HT1080 (cell line): Measurements from ENCODE around the gene PAPOLA. TPM values are rescaled to one million over a fixed set of nuclear protein-coding genes. Genes with fewer than 3 reads are reported as not detected.

Experiments used
- DNase-seq: peaks from one replicate; pipeline ENCODE4 v3.0.0-alpha.2; 2015; ENCODE audit warnings: low read depth
- total RNA-seq: library from RNA; depleted of rRNA; stranded (reverse); fragments of >200 nt; shearing (Covaris generic); gene quantifications from 2 replicates; pipeline ENCODE4 v1.2.3, GENCODE V29; 2014

The PAPOLA gene
- total RNA-seq, 1 experiment from 2014 or later: 104 TPM

DNA sequence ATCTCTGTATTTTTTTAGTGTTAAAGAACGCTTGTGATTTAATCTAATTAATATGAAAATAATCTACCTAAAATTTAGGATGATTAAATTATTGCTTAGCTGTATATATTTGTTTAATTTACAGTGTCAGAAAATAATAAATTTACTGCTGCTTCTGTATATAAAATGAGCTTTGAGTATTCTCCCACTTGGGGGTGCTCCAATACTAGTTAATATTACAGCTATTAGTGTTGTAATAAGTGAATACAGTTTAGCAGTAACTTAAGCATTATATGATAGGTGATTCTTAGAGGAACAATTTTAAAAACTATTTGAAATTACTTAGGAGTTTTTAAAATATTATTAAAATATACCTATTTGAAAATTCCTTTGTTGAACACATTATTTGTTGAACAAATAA is 62.2 kb downstream of the PAPOLA start:
- no peak for DNase-seq

DNA sequence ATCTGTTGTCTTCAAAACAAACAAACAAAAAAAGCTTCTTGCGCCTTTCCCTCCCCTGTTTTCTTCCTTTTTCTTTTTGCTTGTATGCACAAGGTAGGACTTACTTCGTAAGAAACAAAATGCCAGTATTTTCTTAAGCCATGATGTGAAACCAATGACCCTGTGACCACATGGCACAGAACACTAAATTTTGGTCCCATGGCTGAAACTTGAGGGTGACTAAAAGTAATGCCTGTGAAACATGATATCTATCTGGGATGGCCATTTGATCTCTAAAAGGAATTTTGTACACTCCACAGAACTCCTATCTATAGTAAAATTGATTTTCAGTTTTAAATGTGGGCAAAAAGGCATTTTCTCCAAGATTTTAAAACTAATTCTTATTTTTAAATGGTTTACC is 63.6 kb downstream of the PAPOLA start:
- DNase-seq: no peak

DNA sequence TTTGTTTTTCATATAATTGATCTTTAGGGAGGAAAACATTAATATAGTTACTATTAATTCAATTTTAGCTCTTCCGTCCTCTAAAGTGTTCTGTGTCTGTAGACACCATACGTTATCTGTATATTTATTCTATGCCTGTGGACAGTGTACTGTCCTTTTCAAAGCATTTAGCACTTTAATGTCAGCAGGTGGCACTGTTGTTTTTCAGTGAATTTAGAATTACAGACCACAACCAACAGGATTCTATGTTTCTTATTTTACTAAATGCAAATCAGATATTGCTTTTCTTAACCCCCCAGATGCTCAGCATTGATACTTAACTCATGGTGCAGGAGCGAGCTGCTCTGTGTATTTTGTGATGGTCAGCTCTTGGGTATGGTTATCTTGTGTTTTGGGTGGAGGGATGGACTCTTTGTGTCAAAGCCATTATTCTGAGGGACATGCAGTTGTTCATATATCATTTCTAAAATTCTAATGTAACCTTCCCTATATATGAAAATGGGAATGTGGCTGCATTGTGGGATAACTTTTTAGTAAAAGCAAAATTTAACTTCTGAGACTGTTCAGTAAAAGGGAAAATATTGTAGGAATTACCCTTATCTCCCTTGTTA is 65.2 kb downstream of the PAPOLA start:
- DNase-seq: peak; percentile 26

DNA sequence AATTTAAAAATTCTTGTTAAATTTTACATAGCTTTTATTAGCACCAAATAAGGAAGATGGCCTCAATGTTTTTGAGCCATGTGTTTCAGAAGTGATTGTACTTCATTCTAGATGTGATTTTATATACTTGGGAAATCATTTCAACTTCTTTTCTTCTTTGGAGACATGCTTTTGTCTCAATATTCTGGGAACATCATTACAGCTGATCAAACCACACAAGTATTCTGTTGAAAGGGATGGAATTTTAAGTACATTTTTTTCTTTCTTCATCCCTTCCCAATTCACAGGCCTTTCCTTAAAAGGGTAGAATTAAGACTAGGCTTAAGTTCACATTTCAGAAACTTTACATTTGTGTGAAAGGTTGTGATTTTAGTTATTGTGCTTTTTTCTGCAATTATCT is 66.4 kb downstream of the PAPOLA start:
- DNase-seq: no peak

DNA sequence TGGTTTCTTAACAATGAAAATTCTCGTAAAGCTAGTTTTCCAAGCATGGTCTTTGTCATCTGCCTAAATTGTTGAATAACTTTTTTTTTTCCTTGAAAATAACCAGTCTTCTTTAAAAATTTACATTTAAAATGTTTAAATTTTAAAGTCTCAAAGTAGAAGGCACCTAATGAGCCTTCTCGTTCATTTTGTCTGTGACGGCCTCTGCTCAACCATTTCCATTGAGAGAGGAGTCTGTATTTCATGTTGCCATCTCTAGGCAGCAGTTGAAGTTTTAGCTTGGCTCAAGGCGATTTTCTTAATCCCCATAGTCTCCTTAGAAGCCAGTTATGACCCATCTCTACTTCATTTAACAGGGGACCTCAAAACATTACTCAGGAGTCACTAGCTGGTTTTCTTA is 69.1 kb downstream of the PAPOLA start:
- no peak for DNase-seq

DNA sequence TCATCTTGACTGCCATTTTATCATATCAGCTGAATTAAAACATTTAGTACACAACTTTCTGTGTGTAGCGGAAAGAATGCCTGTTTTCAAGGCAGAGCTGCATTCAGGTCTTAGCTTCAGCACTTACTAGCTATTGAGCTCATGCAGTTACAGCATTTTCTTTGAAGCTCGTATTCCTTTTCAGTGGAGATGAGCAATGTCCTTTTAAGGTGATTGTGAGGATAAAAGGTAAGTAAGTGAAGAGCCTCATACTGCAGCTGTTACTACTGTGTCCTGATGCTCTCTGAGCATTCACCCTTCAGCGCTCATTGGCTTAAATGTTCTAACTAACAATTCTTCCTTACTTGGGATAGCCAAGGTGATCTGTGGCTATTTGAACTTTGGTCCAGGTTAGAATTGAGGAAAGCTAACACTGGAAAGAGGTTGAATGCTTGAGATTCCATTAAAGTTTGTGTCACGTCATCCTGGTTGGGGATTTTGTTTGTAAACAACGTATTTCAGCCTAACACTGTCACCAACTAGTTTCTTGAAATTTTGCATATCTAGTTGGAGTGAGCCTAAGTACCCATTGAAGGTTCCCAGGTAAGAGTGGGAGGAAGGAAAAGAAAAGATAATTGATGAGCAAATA is 71.4 kb downstream of the PAPOLA start:
- no peak for DNase-seq

DNA sequence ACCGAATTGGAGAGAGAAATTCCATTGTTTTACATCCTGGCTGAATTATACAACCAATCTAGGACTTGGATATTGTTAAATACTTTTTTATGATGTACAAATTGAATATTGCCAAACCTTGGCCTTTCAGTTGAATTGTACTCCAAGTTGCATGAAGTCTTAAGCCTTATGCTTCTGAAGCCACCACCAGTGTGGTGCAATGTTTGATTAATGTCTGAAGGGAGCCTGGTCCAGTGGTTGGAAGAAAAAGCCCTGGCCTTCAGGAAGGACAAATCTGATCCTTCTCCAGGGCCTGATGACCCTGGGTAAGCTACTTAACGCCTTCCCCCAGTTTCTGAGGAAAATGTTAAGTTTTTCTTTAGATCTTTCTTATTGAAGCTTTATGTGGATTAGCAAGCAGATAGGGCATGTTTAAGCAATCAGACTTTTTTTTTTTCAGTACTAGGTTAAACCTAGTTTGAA is 72.0 kb downstream of the PAPOLA start:
- DNase-seq: no peak

DNA sequence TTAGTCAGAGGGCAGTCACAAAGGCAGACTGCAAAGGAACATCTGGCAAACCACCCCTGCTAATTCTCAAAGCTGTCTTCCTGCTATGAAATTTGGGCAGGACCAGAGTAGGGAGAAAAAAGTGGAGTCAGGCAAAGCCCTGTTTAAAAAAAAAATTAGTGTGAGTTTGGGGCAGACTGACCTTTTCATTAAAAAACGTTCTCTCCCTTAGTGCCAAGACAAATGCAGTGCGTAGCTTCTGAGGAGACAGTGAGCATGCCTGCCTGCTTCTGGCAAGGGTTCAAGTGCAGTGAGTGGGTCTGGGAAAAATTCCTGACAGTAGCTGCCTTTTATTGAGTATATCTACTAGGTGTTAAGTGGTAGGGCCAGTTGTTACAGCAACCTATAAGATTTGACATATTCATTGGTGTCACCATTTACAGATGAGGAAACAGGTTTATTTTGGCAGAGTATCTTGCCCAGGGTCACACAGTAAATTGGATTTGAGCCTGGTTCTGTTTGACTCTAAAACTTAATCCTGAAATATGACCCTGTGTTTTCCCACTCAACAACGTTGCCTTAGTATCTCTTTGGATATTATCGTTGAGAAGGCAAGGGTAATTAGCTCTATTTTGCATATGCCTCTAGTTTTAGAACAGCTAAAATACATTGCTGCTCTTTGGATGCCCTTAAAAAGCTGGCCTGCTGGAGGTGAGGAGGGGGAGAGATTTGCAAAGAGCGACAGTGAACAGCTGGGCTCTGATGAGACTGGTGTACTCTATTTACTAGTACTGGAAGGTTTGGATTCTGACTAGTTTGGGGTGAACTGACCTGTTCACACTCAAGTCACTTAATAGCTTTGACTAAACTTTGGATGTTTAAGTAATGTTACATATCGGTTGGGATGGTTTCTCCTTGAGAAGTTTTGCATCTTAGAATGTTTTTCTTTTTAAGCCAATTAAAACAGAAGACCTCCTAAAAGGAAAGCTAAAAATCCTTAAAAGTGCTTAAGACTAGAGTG is 72.8 kb downstream of the PAPOLA start:
- peak; percentile 29 for DNase-seq

DNA sequence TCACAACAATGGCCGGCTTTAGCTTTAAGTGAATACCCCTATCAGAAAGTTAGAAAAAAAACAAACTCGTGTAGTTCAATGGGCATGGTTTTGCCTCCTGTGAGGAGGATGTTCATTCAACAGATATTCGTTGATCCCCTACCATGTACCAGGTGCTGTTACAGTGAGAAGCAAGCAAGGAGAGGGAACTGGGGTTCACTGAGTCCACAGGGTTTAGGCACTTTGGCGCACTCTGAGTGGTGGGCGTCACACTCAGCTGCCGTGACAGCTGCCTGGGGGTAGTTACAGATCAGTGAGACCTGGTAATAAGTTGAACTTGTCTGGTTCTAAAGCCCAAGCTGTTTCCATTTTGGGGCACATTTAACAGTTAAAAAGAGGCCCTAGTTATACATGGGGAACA is 74.2 kb downstream of the PAPOLA start:
- DNase-seq: no peak

DNA sequence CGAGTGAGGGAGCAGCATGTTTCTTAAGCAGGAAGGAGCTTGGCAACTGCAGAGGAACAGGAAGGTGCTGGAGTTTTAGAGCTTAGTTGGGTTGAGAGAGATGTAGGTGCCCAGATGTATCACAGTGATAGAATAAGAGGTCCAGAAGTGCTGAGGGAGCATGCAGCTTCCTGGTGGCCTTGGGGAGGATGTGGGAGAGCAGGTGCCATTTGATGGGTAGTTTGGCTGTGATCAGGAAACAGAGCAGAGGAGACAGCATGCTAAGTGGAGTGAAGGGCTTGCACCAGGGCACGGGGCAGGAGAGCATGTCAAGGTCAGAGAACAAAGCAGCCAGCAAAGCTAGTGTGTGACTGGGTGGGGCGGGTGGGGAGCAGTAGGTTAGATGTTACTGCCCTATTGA is 74.8 kb downstream of the PAPOLA start:
- no peak for DNase-seq

DNA sequence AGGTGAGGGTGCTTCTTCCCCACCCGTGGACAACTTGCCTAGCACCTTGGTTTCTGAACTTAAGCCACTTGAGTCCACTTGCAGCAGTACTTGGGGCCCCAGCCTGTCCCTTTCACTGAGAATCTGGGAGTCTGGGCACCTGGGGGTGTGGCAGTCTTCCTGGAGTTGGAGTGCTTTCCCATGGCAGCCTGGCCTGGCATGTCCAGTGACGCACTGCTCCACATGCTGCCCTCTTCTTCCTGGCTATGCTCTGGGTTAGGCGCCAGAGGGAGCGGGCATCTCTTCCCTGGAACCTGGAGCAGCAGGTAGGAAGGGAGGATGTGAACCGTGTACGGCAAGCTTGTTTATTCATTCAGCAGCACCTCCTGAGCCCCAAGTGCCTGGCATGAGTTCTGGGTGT is 76.4 kb downstream of the PAPOLA start:
- DNase-seq: no peak

DNA sequence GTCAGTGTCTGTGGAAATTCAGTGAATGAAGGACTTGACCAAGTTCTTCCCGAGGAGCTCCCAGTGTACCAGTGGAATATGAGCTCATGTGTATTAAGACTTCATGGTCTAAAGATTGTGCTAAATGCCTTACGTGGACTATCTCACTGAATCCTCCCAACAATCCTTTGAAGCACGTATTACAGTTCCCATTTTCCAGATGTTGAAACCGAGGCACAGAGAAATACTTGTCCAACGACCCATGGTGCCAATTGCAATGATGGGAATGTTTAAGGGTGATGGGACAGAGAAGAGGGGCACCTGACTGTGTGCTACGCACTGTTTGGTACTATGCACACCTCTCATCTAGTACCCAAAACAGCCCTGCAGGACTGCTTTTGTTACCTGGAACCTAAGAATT is 77.2 kb downstream of the PAPOLA start:
- no peak for DNase-seq

DNA sequence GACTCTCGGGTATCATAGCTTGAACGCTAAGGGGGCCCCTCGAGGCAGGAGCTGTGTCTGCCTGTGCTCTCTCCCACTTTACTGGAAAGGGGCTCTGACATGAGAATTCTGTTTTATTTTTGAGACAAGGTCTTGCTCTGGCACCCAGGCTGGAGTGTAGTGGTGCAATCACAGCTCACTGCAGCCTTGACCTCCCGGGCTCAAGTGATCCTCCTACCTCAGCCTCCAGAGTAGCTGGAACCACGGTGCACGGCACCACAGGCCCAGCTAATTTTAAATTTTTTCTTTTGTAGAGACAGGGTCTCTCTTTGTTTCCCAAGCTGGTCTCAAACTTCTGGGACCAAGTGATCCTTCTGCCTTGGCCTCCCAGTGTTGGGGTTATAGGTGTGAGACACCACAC is 77.7 kb downstream of the PAPOLA start:
- no peak for DNase-seq

DNA sequence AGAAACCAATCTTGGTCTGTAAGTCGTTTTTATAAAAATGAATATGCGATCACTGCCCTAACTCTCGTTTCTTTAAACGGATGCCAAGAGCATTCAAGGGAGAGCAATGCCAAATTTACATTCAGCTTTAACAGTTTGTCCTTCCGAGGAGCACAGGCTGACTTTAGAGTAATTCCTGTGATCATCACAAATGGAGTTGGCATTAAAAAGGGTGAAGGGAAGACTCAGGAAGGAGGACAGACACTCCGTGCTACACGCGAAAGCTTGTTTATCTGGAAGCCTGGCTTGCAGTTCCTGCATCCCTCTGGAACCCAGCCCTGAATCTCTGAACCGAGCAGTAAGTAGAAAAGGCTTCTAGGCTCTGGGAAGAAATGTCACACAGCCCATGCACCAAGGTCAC is 78.4 kb downstream of the PAPOLA start:
- DNase-seq: no peak

DNA sequence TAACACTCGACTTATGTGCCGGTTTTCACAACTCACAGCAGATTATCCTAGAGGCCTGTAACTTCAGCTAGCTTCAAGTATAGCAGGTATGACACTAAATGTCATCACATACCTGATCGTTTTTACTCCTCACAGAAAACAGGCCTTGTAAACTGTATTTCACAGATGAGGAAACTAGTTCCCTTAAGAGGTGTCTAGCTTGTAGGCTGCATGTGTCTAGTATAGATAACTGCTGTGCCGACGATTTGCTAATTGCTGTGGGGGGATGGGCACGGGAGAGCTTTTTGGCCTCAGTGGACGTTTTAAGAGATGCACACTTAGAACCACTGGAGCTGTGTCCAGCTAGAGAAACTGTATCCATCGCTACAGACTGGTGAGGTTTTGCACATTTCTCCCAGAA is 78.8 kb downstream of the PAPOLA start:
- no peak for DNase-seq

DNA sequence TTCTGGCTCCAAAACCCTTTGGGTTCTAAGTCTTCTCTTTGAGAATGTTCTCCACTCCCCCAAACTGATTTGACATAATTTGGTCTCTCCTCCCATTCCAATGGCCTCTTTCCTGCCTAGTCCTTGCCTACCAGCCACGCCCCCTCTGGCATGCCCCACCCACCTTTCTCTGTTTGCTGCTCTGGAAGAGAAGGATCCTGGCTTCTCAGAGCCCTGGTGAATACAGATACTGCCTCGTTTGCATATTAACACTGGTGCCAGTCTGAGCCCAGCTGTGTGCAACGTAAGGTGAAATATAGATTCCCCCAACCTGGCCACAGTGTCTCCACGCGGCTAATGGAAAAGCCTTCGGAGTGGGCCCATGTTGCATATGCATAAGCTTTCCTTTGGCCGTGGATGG is 79.7 kb downstream of the PAPOLA start:
- no peak for DNase-seq

DNA sequence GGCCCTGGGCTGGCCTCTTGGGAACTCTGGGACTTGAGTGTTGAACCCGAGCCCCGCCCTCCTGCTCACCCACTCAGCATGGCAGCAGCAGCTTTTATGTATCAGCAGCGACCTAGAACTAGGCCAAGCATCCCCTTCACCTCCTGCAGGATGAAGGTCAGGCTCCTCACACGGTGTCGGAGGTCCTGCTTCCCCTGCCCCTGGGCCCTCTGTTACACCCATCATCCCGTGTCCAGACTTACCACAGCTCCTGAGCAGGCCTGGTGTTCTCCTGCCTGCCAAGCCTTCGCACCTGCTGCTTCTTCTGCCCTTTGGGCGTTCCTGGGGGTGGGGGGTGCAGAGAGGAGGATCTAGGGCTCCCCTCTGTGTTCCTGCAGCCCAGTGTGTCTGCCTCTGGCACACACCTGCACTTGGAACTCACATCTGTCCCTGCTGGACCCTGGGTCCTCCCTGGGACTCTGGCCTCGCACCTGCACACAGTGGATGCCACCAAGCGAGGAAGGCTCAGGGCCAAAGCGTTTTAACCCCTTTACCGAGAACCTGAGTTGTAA is 80.3 kb downstream of the PAPOLA start:
- no peak for DNase-seq

DNA sequence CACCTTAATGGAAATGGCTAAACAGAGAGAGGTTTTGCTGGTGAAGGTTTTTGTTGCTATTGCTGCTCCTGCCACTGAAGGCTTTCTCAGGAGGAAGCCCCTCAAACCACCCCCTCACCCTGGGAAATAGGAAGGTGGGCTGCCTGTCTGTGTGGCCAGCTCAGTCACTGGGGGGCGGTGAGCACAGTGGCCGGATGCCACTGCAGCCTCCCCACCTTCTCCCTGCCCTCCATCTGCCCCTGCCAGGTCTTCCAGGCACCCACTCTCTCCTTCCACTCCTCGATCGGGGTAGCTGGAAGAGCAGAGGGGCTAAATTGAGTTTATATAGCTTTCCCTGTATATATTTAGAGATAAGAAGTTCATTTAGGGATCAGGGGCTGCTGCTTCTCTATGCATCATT is 80.8 kb downstream of the PAPOLA start:
- no peak for DNase-seq

DNA sequence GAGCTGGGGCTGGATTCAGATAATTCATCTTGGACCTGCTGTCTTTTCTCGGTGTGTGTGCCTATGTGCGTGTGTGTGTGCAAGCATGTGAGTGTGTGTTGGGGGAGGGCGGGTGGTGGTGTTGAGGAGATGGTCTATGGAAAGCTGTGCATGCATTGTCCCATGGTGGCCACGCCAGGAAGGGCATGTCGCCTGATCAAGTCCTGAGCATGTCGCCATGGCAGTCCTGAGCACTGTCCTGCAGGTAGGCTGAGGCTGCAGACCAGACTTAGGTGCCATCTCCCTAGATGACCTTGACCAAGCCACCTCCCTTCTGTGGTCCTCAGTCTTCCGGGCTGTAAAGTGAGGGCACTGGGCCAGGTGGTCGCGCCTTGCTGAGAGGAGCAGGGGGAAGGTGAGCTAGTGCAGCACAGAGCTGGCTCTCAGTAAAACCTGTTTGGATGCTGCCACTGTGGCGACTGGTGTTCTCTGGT is 81.4 kb downstream of the PAPOLA start:
- DNase-seq: no peak

DNA sequence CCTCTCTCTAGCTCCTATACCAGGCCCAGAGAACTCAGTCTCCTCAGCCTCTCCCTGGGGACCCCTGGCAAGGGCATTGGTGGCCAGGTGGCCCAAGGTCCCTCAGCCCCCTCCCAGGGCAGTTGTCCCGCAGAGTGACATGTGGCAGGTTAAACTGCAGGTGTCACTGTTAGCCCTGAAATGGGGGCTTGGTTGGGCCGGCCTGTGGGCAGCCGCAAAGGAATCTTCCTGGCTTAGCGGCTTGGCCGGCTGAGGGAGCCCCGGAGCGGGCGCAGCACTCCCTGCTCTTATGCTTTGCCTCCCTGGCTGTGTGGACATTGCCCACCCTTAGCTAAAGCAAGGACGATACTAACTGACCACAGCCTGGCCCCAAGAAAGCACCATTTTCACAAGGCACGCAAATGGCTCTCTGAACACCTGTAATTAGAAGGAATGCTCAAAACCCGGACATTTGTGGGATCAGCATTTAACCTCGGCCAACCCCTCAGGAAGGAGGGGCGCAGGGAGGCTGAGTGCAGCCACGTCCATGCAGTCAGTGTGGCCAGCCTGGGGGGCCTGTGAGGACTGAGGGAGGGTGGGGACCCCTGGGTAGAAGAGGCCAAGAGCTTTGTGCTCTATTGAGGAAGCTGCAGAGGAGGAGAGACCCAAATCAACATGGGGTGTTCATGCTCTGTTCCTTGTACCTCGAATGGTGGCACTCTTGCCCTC is 82.2 kb downstream of the PAPOLA start:
- peak; percentile 69 for DNase-seq
